Fibroblast of skin of scalp (primary cell): ENCODE measurements around the gene PCDHAC1. TPM values are rescaled to one million over a fixed set of nuclear protein-coding genes. Genes with fewer than 3 reads are reported as not detected.
"Not testable (repeated sequence)": the region's sequence is repeated elsewhere in the genome, so short reads cannot be mapped to it uniquely, and the experiment has no call there.

ENCODE experiments used
- DNase-seq: peaks from one replicate; pipeline ENCODE4 v3.0.0-alpha.2; 2013
- polyA plus RNA-seq, 2 experiments: library from polyadenylated mRNA; unstranded; fragments of 120-200 nt; gene quantifications; one replicate each; pipeline ENCODE4 v1.2.1, GENCODE V29; 2013; ENCODE audit not compliant: insufficient read length in 2 of 2

Gene PCDHAC1
- polyA plus RNA-seq (2013, experiment 1 of 2; ENCODE audit: insufficient read length) = 0.05 TPM
- polyA plus RNA-seq (2013, experiment 2 of 2; ENCODE audit: insufficient read length) = not detected

- DNase-seq = no peak
Observed at GRCh38 chr5:140925806-140926442, at the start of gene PCDHAC1. Gene PCDHAC1 (plus strand): TSS chr5:140926299. CDS start chr5:140926893, 594 bp downstream.

- not testable (repeated sequence) for DNase-seq
Observed at GRCh38 chr5:140876541-140877261, 49.4 kb upstream of the PCDHAC1 start.

- no peak for DNase-seq
Observed at GRCh38 chr5:140877262-140877581, 48.9 kb upstream of the PCDHAC1 start.

GRCh38 chr5:140881889-140882590 is 44.1 kb upstream of the PCDHAC1 start, which contains the start of gene PCDHA13:
Gene PCDHA13 (plus strand): TSS chr5:140882124. CDS start chr5:140882269, 145 bp downstream.
- no peak for DNase-seq

GRCh38 chr5:140882591-140882899 is 43.6 kb upstream of the PCDHAC1 start:
- peak; percentile 5 for DNase-seq

- DNase-seq = no peak
Observed at GRCh38 chr5:140883373-140883772, 42.7 kb upstream of the PCDHAC1 start.

GRCh38 chr5:140883927-140884697 is 42.0 kb upstream of the PCDHAC1 start:
- no peak for DNase-seq

GRCh38 chr5:140916325-140916724 is 9.8 kb upstream of the PCDHAC1 start:
- no peak for DNase-seq

- DNase-seq = no peak
Observed at GRCh38 chr5:140923601-140924000, 2.5 kb upstream of the PCDHAC1 start.

- peak; percentile 59 for DNase-seq
Observed at GRCh38 chr5:140926443-140927227, 536 bp downstream of the PCDHAC1 start.

- DNase-seq = no peak
Observed at GRCh38 chr5:140927228-140927573, 1.1 kb downstream of the PCDHAC1 start.

GRCh38 chr5:140934964-140935606 is 9.0 kb downstream of the PCDHAC1 start:
- no peak for DNase-seq

GRCh38 chr5:140946578-140946977 is 20.5 kb downstream of the PCDHAC1 start:
- no peak for DNase-seq

GRCh38 chr5:140951636-140952035 is 25.5 kb downstream of the PCDHAC1 start:
- no peak for DNase-seq

GRCh38 chr5:140953234-140953633 is 27.1 kb downstream of the PCDHAC1 start:
- DNase-seq = no peak

- DNase-seq = no peak
Observed at GRCh38 chr5:140962190-140962589, 36.1 kb downstream of the PCDHAC1 start.

GRCh38 chr5:140964356-140964755 is 38.3 kb downstream of the PCDHAC1 start:
- no peak for DNase-seq

GRCh38 chr5:140965905-140966292 is 39.8 kb downstream of the PCDHAC1 start:
- no peak for DNase-seq

- DNase-seq = peak; percentile 51
Observed at GRCh38 chr5:140966293-140967225, 40.5 kb downstream of the PCDHAC1 start, which contains the start of gene PCDHAC2. Gene PCDHAC2 (plus strand): TSS chr5:140966476. CDS start chr5:140966767, 291 bp downstream.

- DNase-seq = no peak
Observed at GRCh38 chr5:140967226-140967893, 41.3 kb downstream of the PCDHAC1 start.
